Renal cortical epithelial cell (primary cell): Measurements from ENCODE around the gene PLPP1. TPM values are rescaled to one million over a fixed set of nuclear protein-coding genes. Genes with fewer than 3 reads are reported as not detected.

Experiments used
- DNase-seq: peaks from one replicate; pipeline ENCODE4 v3.0.0-alpha.2; 2011; ENCODE audit warnings: low read depth
- total RNA-seq: library from RNA; depleted of rRNA; stranded (reverse); fragments of >200 nt; gene quantifications from 2 replicates; pipeline ENCODE4 v1.2.3, GENCODE V29; 2014

The PLPP1 gene
- total RNA-seq = 43.6 and 70.6 TPM in 2 replicates

DNA sequence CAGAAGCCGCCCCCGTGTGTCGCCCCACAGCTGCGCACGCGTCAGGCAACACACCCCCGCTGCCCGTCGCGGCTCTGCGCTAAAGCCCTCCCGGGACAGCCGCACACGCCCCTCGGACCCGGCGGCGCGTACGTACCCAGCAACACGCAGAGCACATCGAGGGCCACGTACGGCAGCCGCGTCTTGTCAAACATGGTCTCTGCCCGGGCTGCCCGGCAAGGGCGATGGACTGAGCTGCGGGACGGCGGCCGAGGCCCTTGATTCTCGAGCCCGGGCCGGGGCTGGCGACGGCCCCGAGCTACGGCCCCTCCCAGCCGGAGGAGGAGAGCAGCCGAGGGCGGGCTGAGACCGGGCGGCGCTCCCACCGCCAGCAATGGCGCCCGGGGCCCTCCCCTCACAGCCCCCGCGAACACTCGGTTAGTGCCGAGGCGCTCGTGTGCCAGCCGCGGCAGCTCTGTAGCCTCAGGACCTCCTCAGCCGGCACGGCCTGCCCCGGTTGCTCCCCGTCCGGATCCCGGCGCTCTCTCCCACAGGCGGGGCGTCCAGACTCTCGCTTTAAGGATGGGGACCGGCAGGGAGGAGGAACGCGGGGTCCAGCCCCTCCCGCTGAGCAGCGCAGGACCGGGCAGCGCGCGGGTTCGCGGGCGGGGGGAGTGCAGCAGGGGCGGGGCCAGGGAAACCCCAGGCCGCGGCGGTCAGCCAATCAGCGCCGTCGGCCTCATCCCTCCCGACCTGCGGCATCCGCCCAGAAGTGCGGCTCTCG, at the start of gene PLPP1:
Gene PLPP1, minus strand, starts transcription at position 529 of the 763 bp plus-strand sequence. Its CDS starts 335 bp downstream, at position 194.
- peak; percentile 52 for DNase-seq

DNA sequence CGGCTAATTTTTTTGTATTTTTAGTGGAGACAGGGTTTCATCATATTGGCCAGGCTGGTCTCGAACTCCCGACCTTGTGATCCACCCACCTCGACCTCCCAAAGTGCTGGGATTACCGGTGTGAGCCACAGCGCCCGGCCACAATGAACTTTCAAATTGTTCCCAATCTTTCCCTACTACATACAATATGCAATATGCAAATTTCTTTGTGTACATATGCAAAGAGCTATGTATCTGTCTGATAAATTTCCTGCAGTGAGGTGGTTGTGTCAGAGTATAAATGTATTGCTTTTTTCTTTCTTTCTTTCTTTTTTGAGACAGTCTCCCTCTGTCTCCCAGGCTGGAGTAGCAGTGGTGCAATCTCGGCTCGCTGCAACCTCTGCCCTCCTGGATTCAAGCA, 48.8 kb upstream of the PLPP1 start:
- no peak for DNase-seq

DNA sequence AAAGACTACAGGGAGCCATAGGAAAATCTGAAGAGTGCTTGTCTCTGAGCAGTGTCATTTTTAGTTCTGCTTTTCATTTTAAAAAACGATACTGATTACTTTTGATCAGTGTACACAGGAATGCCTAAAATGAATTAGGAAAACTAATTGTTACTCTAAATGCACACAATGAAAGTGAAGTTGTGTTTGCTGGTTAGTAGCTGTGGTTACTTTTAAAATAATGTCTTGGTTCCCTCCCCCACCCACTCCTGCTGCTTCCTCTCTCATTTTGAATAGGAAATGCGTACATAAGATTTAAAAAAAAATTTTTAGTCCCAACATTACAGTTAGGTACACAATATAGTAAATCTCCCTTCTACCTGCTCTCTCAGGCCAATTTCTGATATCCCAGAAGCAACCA, 47.5 kb upstream of the PLPP1 start:
- no peak for DNase-seq

DNA sequence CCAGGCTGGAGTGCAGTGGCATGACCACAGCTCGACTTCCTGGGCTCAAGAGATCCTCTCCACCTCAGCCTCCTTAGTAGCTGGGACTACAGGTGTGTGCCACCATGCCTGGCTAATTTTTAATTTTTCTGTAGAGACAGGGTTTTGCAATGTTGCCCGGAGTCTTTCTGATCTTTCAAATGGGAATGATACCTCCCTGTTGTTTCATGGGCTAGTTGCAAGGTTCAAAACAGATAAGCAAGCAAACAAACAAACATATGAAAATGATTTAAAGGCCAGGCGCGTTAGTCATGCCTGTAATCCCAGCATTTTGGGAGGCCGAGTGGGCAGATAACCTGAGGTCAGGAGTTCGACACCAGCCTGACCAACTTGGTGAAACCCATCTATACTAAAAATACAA, 45.3 kb upstream of the PLPP1 start:
- no peak for DNase-seq

DNA sequence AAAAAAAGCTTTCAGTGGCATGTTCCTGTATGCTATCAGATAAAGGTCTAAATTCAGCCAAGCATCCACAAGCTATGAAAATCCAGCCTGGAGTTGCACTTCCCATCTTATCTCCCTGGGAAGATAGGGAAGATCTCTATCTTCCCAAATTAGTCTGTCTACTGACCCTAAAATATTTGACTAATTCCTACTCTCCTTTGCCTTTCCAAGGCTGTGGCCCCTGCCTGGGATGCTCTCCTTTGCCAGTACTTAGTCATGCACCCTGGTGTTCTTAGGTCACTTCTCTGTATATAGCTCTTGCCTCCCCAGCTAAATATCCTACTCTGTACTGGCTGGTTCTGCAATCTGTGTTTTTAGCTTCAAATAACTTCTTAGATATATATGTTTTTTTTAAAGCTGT, 44.0 kb upstream of the PLPP1 start:
- DNase-seq = no peak

DNA sequence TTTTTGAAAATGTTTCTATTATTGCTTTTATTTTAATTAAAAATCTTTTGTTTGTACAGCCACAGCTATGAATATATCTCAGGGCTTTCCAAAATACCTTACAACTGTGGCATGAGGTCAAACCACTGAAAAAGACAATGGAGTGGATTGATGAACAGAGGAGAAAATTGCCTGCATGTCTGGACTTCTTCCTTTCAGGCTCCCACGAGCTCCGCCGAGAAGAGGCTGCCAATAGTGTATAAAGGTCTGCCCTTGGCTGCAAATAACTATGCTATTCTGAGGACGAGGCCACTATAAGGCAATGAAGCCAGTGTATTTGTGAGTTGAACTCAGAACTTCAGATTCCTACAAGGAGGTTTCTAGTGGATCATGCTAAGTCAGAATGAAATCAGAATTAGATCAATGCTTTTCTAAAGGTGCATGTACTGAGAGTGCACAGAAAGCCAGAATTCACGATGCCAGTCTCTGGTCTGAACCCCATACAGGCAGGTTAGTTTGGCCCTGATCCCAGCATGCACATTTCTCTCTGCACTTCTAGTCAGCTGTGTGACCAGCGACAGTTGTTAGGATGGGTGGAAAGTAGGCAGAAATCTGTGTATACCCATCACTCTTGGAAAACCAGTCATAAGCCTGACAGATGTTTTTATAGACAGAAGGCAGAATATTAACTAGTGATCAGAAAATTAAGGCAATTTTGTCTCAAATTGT, 42.7 kb upstream of the PLPP1 start:
- DNase-seq = no peak

DNA sequence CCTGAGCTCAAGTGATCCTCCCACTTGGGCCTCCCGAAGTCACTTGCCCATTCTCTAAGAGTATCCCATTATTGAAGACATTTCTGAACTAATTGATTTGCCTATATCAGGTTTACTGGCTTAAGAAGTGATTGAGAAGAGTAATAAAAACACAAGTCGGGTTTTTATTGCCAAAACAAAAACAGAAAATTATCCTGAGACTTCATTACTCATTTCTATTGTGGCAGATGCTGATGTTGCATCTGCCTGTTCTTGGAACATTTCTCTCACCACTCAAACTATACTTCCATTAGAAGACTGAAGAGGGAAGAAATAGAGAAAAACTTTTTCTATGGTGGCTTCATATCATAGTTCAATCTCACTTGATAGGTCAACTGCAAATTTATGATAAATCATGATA, 41.9 kb upstream of the PLPP1 start:
- DNase-seq = no peak

DNA sequence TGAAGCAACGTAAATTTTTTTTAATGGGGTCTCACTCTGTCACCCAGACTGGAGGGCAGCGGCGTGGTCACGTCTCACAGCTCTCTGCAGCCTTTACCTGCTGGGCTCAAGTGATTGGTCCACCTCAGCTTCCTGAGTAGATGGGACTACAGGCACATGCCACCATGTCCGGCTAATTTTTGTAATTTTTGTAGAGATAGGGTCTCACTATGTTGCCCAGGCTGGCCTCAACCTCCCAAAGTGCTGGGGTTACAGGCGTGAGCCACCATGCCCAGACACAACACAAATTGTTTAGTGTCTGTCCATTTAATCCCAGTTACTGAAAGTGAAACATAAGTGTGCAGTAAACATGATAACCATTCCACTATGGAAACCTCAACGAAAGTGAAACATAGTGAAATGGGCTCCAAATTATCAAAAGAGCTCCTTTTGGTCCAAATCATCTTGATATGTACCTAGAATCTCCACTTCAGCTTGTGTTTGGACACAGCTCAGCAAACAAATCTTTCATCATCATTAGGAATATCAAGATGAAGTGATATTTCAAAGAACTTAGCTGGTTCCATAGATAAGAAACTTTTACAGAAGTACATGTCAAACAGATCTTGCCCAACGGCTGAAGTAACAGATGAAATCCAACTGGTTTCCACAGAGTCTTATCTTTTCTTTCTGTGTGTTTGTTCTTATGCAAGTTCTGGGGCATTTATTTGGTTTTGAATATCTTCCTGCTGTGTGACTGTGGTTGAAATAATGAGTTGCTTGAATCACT, 41.2 kb upstream of the PLPP1 start:
- no peak for DNase-seq

DNA sequence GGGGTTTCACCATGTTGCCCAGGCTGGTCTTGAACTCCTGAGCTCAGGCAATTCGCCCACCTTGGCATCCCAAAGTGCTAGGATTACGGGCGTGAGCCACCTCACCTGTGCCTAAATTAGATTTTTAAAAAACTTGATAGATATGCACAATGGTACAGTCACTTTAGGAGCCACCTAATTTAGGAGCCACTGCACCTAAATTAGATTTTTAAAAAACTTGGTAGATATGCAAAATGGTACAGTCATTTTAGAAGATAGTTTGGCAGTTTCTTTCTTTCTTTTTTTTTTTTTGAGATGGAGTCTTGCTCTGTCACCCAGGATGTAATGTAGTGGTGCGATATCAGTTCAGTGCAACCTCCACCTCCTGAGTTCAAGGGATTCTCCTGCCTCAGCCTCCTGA, 37.8 kb upstream of the PLPP1 start:
- no peak for DNase-seq

DNA sequence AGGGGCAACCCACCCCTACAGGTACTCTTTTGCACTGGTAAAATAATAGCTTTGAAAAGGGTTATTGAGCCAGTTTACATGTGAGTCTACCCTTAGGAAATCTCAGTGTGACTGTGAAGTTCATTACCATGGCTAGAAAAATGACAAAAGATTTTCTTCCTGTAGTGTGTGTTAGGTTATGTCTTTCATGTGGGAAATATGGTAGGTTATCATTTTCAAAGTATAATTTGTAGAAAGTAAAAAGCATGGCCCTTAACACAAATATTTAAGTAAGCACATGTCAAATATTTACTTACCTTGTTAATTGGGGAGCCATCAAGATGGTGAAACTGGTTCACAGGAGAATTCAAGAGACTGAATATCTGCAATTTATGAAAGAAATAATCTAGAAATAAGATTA, 37.3 kb upstream of the PLPP1 start:
- no peak for DNase-seq

DNA sequence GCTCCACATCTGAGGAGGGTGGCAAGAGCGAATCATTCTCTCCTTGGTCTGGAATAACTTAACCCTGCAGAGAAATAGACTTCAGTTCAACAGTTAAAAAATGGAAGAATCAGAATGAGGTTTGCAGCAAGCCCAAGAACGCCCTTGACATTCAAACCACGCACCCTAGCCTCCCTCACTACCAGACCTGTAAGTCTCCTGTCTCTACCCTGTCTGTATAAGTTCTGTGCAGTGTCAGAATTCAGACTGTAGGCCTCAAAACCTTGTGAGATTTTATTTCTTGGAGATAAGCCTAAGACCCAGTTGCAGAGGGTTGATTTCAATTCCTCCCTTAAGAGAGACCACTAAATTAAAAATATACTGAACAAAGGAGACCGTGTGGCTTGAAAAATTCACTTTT, 35.8 kb upstream of the PLPP1 start:
- no peak for DNase-seq

DNA sequence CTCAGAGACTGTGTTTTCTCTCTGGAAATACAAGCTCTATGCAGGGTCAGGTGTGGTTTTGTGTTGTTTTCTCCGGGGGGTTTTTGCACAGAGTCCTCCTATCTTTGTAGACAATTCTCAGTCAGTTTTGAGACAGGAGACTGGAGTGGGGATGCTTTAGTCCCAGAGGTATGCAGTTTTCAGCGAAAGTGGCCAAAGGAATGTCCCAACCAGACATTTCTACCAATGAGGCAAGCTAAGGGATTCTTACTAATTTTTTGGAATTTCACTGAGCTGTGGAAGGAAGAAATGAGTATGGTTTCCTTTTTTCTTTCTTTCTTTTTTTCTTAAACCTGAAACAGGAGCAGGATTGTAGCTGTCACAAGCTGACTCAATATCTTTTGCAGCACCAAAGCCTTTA, 35.3 kb upstream of the PLPP1 start:
- no peak for DNase-seq

DNA sequence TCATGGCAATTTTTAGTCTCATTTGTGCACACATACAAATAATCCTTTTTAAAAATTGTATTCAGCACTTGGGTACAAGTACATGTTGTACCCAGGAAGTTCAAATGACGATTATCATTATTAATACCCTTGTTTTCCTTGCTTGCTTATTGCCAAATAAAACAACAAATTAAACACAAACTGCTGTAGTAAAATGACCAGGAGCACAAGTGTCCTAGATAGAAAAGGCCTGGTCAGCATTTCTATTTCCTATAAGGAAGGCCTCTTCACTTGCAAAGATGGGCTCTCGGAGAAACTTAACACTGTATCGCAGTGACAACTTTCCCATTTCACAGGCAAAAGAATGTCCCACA, 34.7 kb upstream of the PLPP1 start:
- DNase-seq = no peak

DNA sequence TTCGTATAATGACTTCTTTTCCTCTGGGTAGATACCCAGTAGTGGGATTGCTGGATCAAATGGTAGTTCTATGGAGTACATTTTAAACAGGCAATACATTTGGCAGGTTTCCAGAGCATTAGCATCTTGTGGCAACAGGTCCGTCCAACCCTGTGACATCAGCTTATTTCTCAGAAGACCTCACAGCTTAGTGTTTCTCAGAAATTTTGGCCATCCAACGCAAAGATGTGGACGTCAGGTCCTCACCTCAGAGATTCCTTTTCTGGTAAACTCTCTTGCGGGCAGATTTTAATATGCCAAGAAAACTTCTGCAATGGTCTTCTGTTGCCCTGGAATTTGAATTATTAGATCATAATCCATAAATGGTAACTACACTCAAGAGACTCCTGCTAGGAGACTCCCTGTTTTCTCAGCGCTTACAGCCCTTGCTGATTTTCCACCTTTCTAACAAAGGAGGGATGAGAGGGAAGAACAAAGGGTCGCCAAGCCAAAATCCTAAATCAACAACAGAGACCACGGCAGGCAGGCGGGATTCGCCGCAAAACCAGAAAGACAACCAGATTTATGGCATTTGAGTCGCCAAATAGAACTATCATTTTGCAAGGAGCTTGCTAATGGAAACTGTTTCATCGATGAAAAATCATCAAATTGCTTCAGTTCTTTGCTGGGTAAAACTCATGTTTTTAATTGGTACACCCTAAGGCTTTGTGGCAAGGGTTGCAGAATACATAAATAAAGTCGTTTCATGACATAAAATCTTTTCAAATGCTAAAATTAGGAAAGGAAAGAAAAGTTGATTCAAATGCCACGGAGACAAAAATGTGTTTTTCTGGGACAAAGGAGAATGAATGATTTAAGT, 34.1 kb upstream of the PLPP1 start:
- no peak for DNase-seq

DNA sequence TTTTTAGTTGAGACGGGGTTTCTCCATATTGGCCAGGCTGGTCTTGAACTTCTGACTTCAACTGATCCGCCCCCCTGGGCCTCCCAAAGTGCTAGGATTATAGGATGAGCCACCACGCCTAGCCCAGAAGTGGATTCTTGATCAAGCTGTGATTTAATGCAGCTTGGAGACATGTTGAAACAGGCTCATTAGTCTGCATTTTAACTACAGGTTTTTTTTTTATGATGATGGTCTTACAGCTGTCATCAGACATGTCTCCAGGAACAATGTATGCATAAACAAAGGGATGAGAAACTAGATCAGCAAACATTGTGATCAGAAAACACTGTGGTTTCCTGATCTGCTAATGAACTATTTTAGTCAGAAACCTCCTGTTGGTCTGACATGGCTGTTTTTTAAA, 30.0 kb upstream of the PLPP1 start:
- DNase-seq = no peak

DNA sequence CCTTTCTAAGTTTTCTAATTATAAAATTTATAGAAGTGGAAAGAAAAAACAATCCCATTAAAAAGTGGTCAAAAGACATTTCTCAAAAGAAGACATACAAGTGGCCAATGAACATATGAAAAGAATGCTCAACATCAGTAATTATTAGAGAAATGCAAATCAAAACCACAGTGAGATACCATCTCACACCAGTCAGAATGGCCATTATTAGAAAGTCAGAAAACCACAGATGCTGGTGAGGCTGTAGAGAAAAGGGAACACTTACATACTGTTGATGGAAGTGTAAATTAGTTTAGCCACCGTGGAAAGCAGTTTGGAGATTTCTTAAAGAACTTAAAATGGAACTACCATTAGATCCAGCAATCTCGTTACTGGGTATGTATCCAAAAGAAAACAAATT, 23.7 kb upstream of the PLPP1 start:
- no peak for DNase-seq

DNA sequence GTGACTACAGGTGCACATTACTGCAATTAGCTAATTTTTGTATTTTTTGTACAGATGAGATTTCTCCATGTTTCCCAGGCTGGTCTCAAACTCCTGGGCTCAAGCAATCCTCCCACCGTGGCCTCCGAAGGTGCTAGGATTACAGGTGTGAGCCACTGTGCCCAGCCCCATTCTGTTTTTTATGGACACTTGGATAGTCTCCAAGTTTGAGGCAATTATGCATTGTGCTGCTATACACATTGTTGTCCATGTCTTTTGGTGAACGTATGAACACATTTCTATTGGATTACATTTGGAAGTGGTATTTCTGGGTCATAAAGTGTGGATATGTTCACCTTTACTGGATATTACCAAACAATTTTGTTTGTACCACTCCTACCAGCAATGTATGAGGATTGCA, 22.4 kb upstream of the PLPP1 start:
- DNase-seq = no peak

DNA sequence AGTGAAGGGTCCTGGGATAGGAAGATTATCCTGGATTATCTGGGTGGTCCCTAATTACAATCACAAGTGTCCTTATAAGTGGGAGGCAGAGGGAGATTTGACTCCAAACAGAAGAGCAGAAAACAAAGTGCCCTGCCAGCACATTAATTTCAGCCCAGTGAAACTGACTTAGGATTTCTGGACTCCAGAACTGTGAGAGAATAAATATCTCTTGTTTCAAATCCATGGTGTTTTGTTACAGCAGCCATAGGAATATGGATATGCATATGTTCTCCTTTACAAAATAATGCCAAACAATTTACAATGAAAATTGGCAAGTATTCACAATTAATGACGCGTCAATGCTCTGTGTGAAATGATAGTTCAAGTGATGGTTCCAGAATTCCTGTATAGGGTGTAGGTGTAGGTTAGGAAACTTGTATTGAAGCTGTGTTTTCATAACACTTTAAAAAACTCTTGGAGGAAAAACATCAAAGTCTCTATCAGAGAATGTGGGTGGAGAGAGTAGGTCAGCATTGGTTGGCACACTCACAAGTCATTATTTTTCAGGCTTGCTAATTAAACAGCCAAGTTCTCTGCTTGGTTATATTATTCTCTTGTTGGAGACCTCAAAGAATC, 19.9 kb upstream of the PLPP1 start:
- no peak for DNase-seq

DNA sequence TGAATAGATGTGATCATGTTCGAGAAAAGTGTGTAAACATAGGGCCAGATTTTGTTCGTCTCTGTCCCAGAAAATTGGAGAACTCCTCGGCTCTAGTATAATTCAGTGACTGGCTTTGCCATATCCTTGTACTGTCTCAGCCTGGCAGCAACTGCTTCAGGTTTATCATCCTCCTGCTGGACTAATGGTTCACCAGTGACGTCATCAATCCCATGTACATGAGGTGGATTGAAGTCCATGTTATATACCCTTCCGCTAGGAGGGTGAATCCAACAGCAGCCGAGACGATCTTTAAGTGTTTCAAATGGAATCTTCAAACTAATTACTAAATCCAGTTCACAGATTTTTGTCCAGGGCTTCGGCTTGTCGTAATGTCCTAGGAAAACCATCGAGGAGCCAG, 17.1 kb upstream of the PLPP1 start:
- no peak for DNase-seq

DNA sequence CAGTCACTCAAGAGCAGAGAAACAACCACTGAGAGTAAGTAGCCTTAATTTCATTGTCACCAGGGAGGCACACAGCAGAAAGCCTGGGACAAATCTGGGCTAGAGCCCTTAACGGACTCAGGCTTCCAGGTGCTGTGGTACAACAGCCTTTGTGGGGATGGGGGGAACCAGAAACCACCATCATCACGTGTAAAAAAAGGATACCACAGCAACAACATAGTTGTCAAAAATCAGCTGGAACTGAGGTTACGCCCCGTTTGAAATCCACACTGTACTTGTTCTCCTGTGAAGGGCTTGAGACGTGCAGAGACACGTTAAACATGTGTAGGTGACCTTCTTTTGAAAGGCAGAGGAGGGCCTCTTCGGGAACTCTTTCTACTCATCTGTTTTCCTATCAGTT, 16.6 kb upstream of the PLPP1 start:
- DNase-seq = no peak

DNA sequence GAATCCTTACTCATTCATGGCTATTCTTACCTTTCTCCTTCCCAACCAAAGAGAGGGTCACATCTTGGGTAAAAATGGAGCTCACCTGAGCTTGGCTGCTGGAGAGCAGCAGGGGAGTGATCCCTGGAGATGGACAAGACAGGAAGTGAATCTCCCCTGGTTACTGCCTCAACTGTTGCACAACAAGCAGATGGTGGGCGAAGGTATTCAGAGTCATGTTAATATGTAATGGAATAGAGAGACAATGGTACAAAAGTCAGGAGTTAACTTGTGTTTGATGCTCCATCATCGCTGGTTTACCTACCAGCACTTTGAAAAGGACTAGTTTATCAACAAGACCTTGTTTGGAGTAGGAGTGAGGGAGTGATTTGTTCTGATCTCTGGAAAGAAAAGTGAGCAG, 13.0 kb upstream of the PLPP1 start:
- DNase-seq = peak; percentile 68

DNA sequence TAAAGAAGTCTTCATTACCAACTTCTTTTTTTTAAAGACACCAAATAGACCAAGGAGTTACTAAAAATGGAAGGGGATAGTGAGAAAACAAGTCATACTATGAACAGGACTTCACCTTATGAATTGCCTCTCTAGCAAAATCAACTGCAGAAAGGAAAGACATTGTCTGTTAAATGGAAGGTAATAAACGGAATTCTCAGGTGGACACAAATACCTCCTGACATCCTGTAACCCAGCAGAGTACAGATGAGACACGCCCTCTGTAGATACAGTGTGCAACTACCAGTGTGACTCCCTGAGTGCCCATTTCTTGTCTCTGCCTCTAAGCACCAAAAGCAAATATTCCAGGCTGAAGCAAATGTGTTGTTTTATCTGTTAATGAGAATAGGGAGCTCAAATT, 12.2 kb upstream of the PLPP1 start:
- no peak for DNase-seq
